ENCODE results near the gene CCDC82. TPM values are rescaled to one million over a fixed set of nuclear protein-coding genes. Genes with fewer than 3 reads are reported as not detected.

CCDC82 gene
- total RNA-seq, 2 experiments from 2014 or later = 34.0 to 38.0 TPM

DNA sequence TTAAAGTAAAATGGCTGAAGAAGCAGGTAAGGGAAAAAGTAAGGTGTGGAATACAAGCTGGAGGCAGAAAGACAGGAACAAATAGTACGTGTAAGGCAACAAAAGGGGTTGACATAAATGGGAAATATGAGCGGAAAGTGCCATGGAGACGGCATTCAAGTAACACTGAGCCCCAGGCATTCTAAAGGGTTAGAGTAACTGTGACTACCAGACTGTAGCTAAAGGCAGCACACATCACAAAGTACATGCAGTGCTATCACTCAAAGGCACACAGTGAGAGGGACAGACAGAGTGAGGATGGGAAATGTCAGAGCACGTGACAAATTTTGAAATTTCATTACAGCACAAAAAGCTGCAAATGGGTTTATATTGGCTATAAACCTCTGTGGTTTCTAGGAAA is 32.9 kb downstream of the CCDC82 start:
- H3K4me1 Mint-ChIP-seq = peaks cover 20% of the 10 kb centered on the region
- H3K27ac Mint-ChIP-seq = no peak overlapping the region
- no peaks in the 10 kb centered on the region for H3K9me3 Mint-ChIP-seq
- peaks cover 51% of the 10 kb centered on the region for H3K36me3 Mint-ChIP-seq (ENCODE audit: low read depth)
- no peak overlapping the region for H3K4me3 Mint-ChIP-seq
- POLR2A ChIA-PET = no interaction called here
- CTCF ChIA-PET = interaction anchor here (0.9 to 1.8 kb wide), 3 partner anchors 12 to 25 kb away, joined by 3 to 15 read pairs (median 3); partner anchors contain the start of gene MAML2
- no peak for DNase-seq
- no peaks in the 10 kb centered on the region for H3K27me3 Mint-ChIP-seq

DNA sequence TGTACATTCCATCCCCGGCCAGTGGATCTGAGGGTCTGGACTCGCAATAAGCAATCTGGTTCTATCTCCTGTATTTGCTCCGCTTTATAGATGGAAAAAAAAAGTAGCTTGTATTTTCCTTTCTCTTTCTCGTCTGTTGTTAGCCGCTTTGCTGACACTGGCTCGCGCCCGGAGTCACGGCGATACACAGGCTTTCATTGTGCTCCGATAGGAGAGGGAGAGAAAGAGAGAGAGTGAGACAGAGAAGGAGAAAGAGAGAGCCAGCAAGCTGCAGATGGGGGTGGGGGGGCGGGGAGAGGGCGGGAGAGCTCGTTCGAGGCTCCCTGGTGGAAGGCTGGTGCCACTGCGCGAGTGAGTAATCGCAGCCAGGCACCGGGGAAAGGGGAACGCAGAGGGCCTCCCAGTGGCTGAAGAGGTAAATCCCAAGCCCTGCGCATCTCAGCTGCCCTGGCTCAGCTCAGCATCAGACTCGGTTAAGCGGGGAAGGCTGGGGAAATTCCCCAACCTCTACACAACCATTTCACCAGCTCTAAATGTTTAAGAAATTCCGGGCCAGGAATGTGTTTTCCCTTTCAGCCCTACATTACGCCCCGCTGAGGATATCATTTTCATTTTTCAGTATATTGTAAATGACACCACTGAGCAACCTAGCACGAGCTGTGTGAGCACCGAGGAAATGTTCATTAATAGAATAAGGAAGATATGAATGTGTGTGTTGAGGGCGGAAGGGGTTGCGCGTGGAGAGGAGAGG is 46.6 kb downstream of the CCDC82 start, which contains the start of gene MAML2:
TSS of gene MAML2 (minus strand) at position 235 of the 751 bp plus-strand sequence. CDS start 1,300 bp downstream, outside the sequence.
- peak; percentile 93 for DNase-seq
- Mint-ChIP-seq H3K27ac (peak within 1 kb of the TSS; percentile 88), H3K4me3 (peak within 1 kb of the TSS; percentile 96), H3K9me3 (peaks cover 4% of the 10 kb centered on the region), H3K4me1 (peaks cover 25% of the 10 kb centered on the region), H3K36me3 (ENCODE audit: low read depth) (peaks cover 24% of the 10 kb centered on the region), H3K27me3 (no peaks in the 10 kb centered on the region)
- POLR2A ChIA-PET = interaction anchor here (0.7 to 1.5 kb wide), 5 partner anchors 23 to 100 kb away, joined by 3 to 8 read pairs (median 4); partner anchors contain the start of genes CCDC82 and JRKL
- CTCF ChIA-PET = interaction anchor here (0.6 to 3.1 kb wide), 86 partner anchors 9 to 1253 kb away, joined by 3 to 20 read pairs (median 4); partner anchors contain the start of genes CCDC82, ENDOD1, FAM76B and JRKL

DNA sequence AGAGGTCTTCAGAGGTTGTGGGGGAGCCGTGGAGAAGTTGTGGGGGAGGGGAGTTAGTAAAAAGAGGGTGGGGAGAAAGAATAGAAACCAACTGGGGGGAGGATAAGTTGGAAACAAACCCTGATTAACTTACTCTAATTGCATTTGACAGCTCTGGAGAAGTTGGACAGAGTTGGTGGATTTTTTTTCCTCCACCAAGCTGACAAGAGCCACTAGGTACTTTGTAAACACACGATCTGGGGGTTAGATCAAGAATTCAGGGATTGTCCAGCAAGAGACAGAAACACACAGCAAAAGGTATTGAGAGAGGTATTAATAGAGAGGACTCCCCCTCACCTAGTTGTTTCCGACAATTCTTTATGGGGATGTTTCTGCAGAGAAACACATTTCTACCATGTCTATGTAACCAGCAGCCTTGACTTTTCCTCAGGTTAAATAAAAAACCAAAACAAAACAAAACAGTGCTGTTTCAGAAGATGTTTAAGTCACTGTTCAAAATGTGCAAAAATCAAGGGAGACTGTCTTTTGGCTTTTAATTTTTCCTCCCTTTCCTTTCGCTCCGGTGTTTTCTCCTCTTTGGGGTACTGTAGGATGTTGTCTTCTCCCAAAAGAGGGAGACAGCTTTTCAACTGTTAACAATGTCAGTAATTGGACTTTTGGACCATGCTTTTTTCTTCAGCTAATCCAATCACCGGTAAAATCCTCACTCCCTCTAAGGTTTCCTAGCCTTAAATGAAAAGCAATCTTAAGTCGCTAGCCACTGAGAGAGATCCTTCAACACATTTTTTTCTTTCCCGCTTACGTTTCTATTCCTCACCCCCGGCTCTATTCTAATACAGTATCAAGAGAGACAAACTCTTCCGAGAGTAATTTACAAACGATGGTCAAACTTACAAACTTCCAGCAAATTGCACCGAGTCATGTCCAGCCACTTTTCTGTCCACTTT is 47.4 kb downstream of the CCDC82 start:
- peak overlapping the region; percentile 96 for H3K4me3 Mint-ChIP-seq
- CTCF ChIA-PET = interaction anchor here (0.6 to 3.9 kb wide), 97 partner anchors 8 to 1253 kb away, joined by 3 to 20 read pairs (median 4); partner anchors contain the start of genes CCDC82, ENDOD1, FAM76B and JRKL

DNA sequence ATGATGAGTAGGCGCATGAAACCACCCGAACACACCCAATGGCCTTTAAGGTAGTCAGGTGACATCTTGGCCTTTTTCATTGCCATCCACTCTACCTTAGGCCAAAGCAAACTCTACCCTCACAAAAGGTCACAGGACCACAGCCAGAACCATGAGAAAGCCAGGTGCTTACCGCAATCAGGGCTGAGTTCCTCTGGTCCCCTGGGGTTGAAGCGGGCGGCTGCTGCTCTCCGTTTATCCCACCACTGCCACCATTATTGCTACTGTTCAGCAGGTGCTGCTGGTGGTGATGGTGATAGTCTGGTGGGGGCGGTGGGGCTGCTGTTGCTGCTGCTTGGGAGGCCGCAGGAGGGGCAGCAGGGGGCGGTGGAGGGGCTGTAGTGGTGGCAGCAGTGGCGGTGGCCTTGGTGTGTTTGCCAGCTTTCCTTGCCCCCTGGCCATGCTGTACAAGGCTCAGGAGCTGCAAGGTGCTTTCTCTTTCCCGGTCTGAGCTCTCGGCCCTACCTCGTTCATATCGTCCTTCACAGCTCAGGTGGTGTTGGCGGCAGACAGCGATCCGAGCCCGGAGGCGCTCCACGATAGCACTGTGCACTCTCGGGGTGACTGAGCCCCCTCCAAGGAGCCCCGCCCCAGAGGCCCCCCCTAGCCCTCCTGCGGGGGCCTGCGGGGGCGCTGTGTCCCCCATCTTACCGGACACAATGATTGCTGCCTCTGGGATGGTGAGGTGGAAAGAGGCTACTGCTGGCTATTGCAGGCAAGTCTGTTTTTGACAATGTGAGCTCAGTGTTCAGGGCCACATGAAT is 48.3 kb downstream of the CCDC82 start:
- Mint-ChIP-seq H3K36me3 (ENCODE audit: low read depth) (peaks cover 32% of the 10 kb centered on the region), H3K4me1 (peaks cover 42% of the 10 kb centered on the region), H3K27ac (peak overlapping the region; percentile 88), H3K27me3 (no peaks in the 10 kb centered on the region), H3K4me3 (peak overlapping the region; percentile 96), H3K9me3 (peaks cover 4% of the 10 kb centered on the region)
- DNase-seq = peak; percentile 70
- ChIA-PET CTCF (interaction anchor here (0.6 to 3.9 kb wide), 32 partner anchors 9 to 552 kb away, joined by 3 to 20 read pairs (median 4); partner anchors contain the start of genes CCDC82, FAM76B and JRKL), POLR2A (interaction anchor here (0.6 kb wide), 1 partner anchor 172 kb away, joined by 4 read pairs; no protein-coding TSS in a partner anchor)

More for the DNA sequence above, 47.4 kb downstream of the CCDC82 start:
- peaks cover 34% of the 10 kb centered on the region for H3K4me1 Mint-ChIP-seq
- no peak for DNase-seq
- POLR2A ChIA-PET = interaction anchor here (0.8 to 1.5 kb wide), 4 partner anchors 47 to 100 kb away, joined by 3 to 8 read pairs (median 4); partner anchors contain the start of genes CCDC82 and JRKL
- H3K27me3 Mint-ChIP-seq = no peaks in the 10 kb centered on the region
- H3K36me3 Mint-ChIP-seq (ENCODE audit: low read depth) = peaks cover 30% of the 10 kb centered on the region
- peaks cover 4% of the 10 kb centered on the region for H3K9me3 Mint-ChIP-seq
- peak overlapping the region; percentile 88 for H3K27ac Mint-ChIP-seq

- Mint-ChIP-seq H3K27me3 (no peaks in the 10 kb centered on the region), H3K27ac (peak overlapping the region; percentile 88), H3K4me3 (peak overlapping the region; percentile 96), H3K9me3 (peaks cover 4% of the 10 kb centered on the region), H3K36me3 (ENCODE audit: low read depth) (peaks cover 39% of the 10 kb centered on the region), H3K4me1 (peaks cover 50% of the 10 kb centered on the region)
- DNase-seq = no peak
- ChIA-PET POLR2A (interaction anchor here (0.9 kb wide), 1 partner anchor 102 kb away, joined by 6 read pairs; no protein-coding TSS in a partner anchor), CTCF (interaction anchor here (0.7 to 3.9 kb wide), 20 partner anchors 10 to 505 kb away, joined by 3 to 10 read pairs (median 4); no protein-coding TSS in a partner anchor)
Measured at GRCh38 chr11:96340555-96340885, 49.2 kb downstream of the CCDC82 start.

- Mint-ChIP-seq H3K9me3 (peaks cover 2% of the 10 kb centered on the region), H3K36me3 (ENCODE audit: low read depth) (peaks cover 42% of the 10 kb centered on the region), H3K4me3 (peak overlapping the region; percentile 96), H3K27me3 (no peaks in the 10 kb centered on the region), H3K4me1 (peaks cover 53% of the 10 kb centered on the region), H3K27ac (peak overlapping the region; percentile 88)
- CTCF ChIA-PET = interaction anchor here (0.6 to 3.9 kb wide), 20 partner anchors 10 to 504 kb away, joined by 3 to 10 read pairs (median 4); partner anchors contain the start of genes CCDC82 and JRKL
- DNase-seq = peak; percentile 8
- POLR2A ChIA-PET = interaction anchor here (0.9 to 1.5 kb wide), 2 partner anchors 97 to 101 kb away, joined by 6 read pairs; no protein-coding TSS in a partner anchor
Measured at GRCh38 chr11:96339706-96340554, 49.8 kb downstream of the CCDC82 start.

DNA sequence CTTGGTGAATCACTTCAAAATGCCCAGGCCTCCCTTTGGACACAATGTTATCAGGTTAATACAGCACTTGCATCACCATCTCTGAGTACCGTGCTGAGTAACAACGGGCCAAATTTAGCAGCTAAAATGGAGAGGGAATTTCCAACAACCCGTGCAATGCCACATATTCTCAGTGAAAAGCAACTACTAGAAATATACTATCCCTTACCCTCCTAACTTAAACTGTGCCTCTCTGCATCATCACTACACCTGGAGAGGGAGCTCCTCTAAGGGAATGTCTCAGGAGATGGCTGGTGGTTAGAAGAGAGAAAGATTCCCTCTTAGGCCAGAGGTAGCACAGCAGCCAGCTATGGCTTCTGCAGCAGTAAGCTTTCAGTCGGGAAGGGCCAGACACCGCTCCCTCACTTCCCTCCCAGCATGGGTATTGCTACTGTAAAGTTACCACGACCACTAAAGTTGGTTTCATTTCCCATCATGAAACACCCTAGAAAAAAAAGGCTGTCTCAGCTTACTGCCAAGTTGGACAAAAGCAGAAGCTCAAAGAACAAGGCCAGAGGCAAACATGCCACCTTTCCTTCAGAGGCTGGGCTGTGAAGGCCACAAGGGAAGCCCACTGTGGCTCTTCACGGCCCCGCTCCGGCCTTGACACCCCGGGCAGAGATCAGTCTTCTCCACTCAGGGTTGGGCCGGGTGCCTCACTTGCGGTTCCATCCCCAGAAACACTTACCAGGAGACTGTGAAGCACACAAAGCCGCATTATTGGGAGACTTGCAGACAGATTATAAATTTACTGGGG is 50.6 kb downstream of the CCDC82 start:
- peak; percentile 64 for DNase-seq
- ChIA-PET CTCF (interaction anchor here (0.6 to 3.9 kb wide), 12 partner anchors 9 to 490 kb away, joined by 3 to 10 read pairs (median 4); partner anchors contain the start of genes CCDC82 and JRKL), POLR2A (interaction anchor here (1.5 kb wide), 1 partner anchor 96 kb away, joined by 6 read pairs; no protein-coding TSS in a partner anchor)
- no peaks in the 10 kb centered on the region for H3K27me3 Mint-ChIP-seq
- H3K4me1 Mint-ChIP-seq = peaks cover 60% of the 10 kb centered on the region
- H3K27ac Mint-ChIP-seq = peak overlapping the region; percentile 88
- no peaks in the 10 kb centered on the region for H3K9me3 Mint-ChIP-seq
- peak overlapping the region; percentile 96 for H3K4me3 Mint-ChIP-seq
- peaks cover 49% of the 10 kb centered on the region for H3K36me3 Mint-ChIP-seq (ENCODE audit: low read depth)

- Mint-ChIP-seq H3K4me3 (peak overlapping the region; percentile 96), H3K9me3 (no peaks in the 10 kb centered on the region), H3K27ac (peak overlapping the region; percentile 66), H3K27me3 (no peaks in the 10 kb centered on the region), H3K36me3 (ENCODE audit: low read depth) (peaks cover 55% of the 10 kb centered on the region), H3K4me1 (peaks cover 66% of the 10 kb centered on the region)
- ChIA-PET CTCF (interaction anchor here (0.8 to 1.4 kb wide), 6 partner anchors 10 to 547 kb away, joined by 3 to 4 read pairs (median 3); partner anchors contain the start of gene CEP57), POLR2A (interaction anchor here (0.6 kb wide), 1 partner anchor 49 kb away, joined by 3 read pairs; no protein-coding TSS in a partner anchor)
- peak; percentile 55 for DNase-seq
Measured at GRCh38 chr11:96337541-96338431, 51.9 kb downstream of the CCDC82 start.

DNA sequence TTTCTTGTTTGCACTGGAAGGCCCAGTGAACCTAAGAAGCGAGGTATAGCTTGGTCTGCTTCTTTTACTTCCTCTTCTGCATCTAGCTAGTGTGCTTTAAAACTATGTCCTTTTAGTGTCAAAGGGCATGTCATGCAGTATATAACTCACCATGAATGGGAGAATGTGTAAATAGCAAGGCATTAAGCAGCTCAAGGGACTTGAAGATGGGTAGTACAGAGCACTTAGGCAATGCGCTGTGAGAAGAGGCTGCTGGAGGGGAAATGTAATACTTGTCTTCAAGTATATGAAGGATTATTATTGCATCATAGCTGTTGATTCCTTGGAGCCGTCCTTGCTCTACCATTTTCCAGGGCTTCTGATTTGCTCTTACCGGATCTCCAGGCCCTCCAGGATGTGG is 54.3 kb downstream of the CCDC82 start:
- Mint-ChIP-seq H3K27me3 (no peaks in the 10 kb centered on the region), H3K36me3 (ENCODE audit: low read depth) (peaks cover 54% of the 10 kb centered on the region), H3K4me3 (no peak overlapping the region), H3K4me1 (peaks cover 79% of the 10 kb centered on the region), H3K9me3 (no peaks in the 10 kb centered on the region), H3K27ac (no peak overlapping the region)
- ChIA-PET POLR2A (no interaction called here), CTCF (interaction anchor here (0.8 to 1.7 kb wide), 6 partner anchors 10 to 180 kb away, joined by 3 to 7 read pairs (median 3); no protein-coding TSS in a partner anchor)
- no peak for DNase-seq

Data from activated CD4-positive, alpha-beta T cell treated with anti-CD3 and anti-CD28 coated beads, Interleukin-2, amount 10 ng/mL, durations not matched to agents 7 days and 5 days (primary cell).